Measurements from ENCODE around the gene BRPF1. TPM values are rescaled to one million over a fixed set of nuclear protein-coding genes. Genes with fewer than 3 reads are reported as not detected.

The BRPF1 gene
- total RNA-seq, 1 experiment from 2014 or later, result 24.7 TPM

DNA sequence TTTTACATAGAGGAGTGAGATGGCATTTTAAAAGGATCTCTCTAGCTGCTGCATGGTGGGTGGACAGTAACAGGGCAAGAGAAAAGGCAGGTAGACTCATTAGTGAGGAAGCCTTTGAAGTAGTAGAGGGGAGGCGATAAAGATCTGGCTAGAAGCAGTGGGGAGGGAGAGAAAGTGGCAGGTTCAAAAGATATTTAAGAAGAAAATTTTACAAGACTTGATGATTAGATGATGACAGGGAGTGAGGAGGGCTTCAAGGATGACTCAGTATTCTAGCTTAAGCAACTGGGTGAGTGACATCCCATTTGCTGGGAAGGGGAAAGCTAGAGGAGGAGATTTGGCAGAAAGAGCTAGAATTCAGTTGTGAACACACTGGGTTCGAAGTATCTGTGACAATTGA lies 3.8 kb upstream of the BRPF1 start:
- Histone ChIP-seq H3K27me3 (replicated peaks; ENCODE audit: control insufficient read depth, insufficient read depth, low read length) (no peaks in the 10 kb centered on the region), H3K4me1 (peaks cover 2% of the 10 kb centered on the region; the same call in 1 of the 2 replicates), H3K9me3 (no peaks in the 10 kb centered on the region), H3K36me3 (ENCODE audit: control insufficient read depth, insufficient read depth, low read length) (no peaks in the 10 kb centered on the region), H3K4me3 (ENCODE audit: low read depth, low read length) (no peak overlapping the region)
- Mint-ChIP-seq H3K36me3 (ENCODE audit: insufficient read depth, unreplicated experiment) (peaks cover 6% of the 10 kb centered on the region), H3K27me3 (ENCODE audit: insufficient read depth, unreplicated experiment) (peaks cover 3% of the 10 kb centered on the region), H3K27ac (ENCODE audit: unreplicated experiment) (no peak overlapping the region), H3K4me1 (ENCODE audit: low read depth, unreplicated experiment) (peaks cover 14% of the 10 kb centered on the region), H3K9me3 (ENCODE audit: unreplicated experiment) (no peaks in the 10 kb centered on the region), H3K4me3 (ENCODE audit: unreplicated experiment) (no peak overlapping the region)
- DNase-seq, result no peak
- ChIA-PET CTCF (interaction anchor here (1.1 to 1.2 kb wide), 2 partner anchors 9 to 225 kb away, joined by 3 read pairs; no protein-coding TSS in a partner anchor), POLR2A (no interaction called here)
- intact Hi-C loops (cut with micrococcal nuclease; ENCODE audit: unreplicated experiment), result loop anchor here (2.0 kb wide), 1 partner anchor 225 kb away; no protein-coding TSS in a partner anchor
- TF ChIP-seq, protein P1, sequence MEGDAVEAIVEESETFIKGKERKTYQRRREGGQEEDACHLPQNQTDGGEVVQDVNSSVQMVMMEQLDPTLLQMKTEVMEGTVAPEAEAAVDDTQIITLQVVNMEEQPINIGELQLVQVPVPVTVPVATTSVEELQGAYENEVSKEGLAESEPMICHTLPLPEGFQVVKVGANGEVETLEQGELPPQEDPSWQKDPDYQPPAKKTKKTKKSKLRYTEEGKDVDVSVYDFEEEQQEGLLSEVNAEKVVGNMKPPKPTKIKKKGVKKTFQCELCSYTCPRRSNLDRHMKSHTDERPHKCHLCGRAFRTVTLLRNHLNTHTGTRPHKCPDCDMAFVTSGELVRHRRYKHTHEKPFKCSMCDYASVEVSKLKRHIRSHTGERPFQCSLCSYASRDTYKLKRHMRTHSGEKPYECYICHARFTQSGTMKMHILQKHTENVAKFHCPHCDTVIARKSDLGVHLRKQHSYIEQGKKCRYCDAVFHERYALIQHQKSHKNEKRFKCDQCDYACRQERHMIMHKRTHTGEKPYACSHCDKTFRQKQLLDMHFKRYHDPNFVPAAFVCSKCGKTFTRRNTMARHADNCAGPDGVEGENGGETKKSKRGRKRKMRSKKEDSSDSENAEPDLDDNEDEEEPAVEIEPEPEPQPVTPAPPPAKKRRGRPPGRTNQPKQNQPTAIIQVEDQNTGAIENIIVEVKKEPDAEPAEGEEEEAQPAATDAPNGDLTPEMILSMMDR (IDR thresholded peaks at IDR 0.05; ENCODE audit: insufficient read depth in 1 of 2, low read depth in 1 of 2, low read length in 1 of 2, severe bottlenecking in 1 of 2, unreplicated experiment in 1 of 2), result no peak
- BruUV-seq (replicated peaks), result no TSS peak

DNA sequence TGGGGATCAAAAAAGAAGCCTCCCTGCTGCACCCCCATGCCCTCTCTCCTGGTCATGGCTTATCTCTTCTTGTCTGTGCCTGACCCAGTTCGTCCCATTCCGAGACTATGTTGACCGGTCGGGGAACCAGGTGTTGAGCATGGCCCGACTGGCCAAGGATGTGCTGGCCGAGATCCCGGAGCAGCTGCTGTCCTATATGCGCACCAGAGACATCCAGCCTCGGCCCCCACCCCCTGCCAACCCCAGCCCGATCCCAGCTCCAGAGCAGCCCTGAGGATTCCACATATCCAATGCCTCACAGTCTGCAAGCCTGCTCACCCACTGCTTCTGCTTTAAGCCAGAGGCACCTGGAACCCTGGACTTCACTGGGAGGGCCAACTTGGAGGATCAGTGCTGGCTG lies 2.1 kb upstream of the BRPF1 start:
- no peak for DNase-seq
- intact Hi-C loops (cut with micrococcal nuclease; ENCODE audit: unreplicated experiment), result no loop called here
- BruUV-seq (replicated peaks), result no TSS peak
- H3K27ac Mint-ChIP-seq (ENCODE audit: unreplicated experiment), result no peak overlapping the region
- Histone ChIP-seq H3K4me3 (ENCODE audit: low read depth, low read length) (no peak overlapping the region), H3K27me3 (replicated peaks; ENCODE audit: control insufficient read depth, insufficient read depth, low read length) (no peaks in the 10 kb centered on the region), H3K4me1 (peaks cover 7% of the 10 kb centered on the region; the same call in 1 of the 2 replicates), H3K9me3 (no peaks in the 10 kb centered on the region), H3K36me3 (ENCODE audit: control insufficient read depth, insufficient read depth, low read length) (no peaks in the 10 kb centered on the region)
- H3K36me3 Mint-ChIP-seq (ENCODE audit: insufficient read depth, unreplicated experiment), result peaks cover 10% of the 10 kb centered on the region
- H3K9me3 Mint-ChIP-seq (ENCODE audit: unreplicated experiment), result no peaks in the 10 kb centered on the region
- ChIA-PET POLR2A (no interaction called here), CTCF (no interaction called here)
- TF ChIP-seq, protein P1 (IDR thresholded peaks at IDR 0.05; ENCODE audit: insufficient read depth in 1 of 2, low read depth in 1 of 2, low read length in 1 of 2, severe bottlenecking in 1 of 2, unreplicated experiment in 1 of 2), result no peak
- no peaks in the 10 kb centered on the region for H3K27me3 Mint-ChIP-seq (ENCODE audit: insufficient read depth, unreplicated experiment)
- H3K4me3 Mint-ChIP-seq (ENCODE audit: unreplicated experiment), result no peak overlapping the region
- H3K4me1 Mint-ChIP-seq (ENCODE audit: low read depth, unreplicated experiment), result peaks cover 23% of the 10 kb centered on the region

GRCh38 chr3:9730657-9731205 lies 804 bp upstream of the BRPF1 start:
- Mint-ChIP-seq H3K27me3 (ENCODE audit: insufficient read depth, unreplicated experiment) (no peaks in the 10 kb centered on the region), H3K36me3 (ENCODE audit: insufficient read depth, unreplicated experiment) (peaks cover 22% of the 10 kb centered on the region), H3K27ac (ENCODE audit: unreplicated experiment) (peak overlapping the region; percentile 83), H3K4me1 (ENCODE audit: low read depth, unreplicated experiment) (peaks cover 23% of the 10 kb centered on the region), H3K4me3 (ENCODE audit: unreplicated experiment) (peak overlapping the region; percentile 84), H3K9me3 (ENCODE audit: unreplicated experiment) (no peaks in the 10 kb centered on the region)
- Histone ChIP-seq H3K36me3 (ENCODE audit: control insufficient read depth, insufficient read depth, low read length) (no peaks in the 10 kb centered on the region), H3K27me3 (replicated peaks; ENCODE audit: control insufficient read depth, insufficient read depth, low read length) (no peaks in the 10 kb centered on the region), H3K4me1 (peaks cover 7% of the 10 kb centered on the region; the same call in 1 of the 2 replicates), H3K9me3 (no peaks in the 10 kb centered on the region), H3K4me3 (ENCODE audit: low read depth, low read length) (peak overlapping the region; percentile 39)
- intact Hi-C loops (cut with micrococcal nuclease; ENCODE audit: unreplicated experiment), result loop anchor here (1.0 to 10.0 kb wide), 3 partner anchors 19 to 376 kb away; partner anchors contain the start of genes MTMR14 and OGG1
- no TSS peak for BruUV-seq (replicated peaks)
- no peak for DNase-seq
- TF ChIP-seq, protein P1 (IDR thresholded peaks at IDR 0.05; ENCODE audit: insufficient read depth in 1 of 2, low read depth in 1 of 2, low read length in 1 of 2, severe bottlenecking in 1 of 2, unreplicated experiment in 1 of 2), result no peak
- CTCF ChIA-PET, result interaction anchor here (0.9 to 1.5 kb wide), 2 partner anchors 9 to 19 kb away, joined by 4 to 7 read pairs; partner anchors contain the start of gene OGG1
- POLR2A ChIA-PET, result interaction anchor here (0.7 to 1.7 kb wide), 3 partner anchors 19 to 81 kb away, joined by 3 to 9 read pairs (median 3); partner anchors contain the start of gene OGG1

Measured in Caco-2 (cell line).